TTC549 (cell line): Measurements from ENCODE around the gene MBNL2.

Experiments
- FAIRE-seq: peaks from 2 replicates; lab custom pipeline; 2012; peaks lifted over from hg19 to GRCh38; lab: Jason Lieb, UNC

Gene MBNL2

GRCh38 chr13:97429681-97430081 is 207.5 kb downstream of the MBNL2 start:
- no peak for FAIRE-seq

GRCh38 chr13:97430296-97430695 is 208.2 kb downstream of the MBNL2 start:
- FAIRE-seq, result no peak

- FAIRE-seq, result no peak
These were observed 209.1 kb downstream of the MBNL2 start for GRCh38 chr13:97431171-97431764.

DNA sequence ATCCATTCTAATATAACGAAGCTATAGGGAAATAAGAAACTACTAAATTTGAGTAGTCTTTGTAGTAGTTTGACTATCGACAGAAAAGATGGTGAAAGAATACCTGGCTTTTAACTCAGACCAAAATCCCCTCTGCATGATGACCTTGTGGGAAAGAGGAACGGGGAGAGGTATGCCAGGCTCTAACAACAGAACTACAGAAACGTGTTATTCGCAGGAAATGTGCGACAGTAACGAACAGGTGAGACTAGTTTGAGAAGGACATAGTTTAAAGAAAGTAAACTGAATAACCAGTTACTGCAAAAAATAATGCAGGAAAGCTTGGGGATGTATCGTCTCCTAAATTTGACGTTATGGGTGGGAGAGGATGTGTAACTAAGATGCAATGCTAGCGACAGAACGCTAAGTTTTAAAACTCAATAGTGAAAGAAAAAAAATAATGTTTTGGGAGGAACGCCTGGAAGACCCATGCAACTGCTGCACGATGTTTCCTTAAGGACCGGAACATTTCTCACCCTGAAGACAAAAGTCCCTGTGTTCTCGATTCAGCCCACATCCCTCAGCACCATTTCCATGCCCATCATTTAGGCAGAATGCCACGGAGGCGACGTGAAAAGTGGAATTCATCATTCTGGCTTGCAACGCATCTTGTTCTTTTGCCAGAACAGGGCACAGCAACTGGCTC is 210.2 kb downstream of the MBNL2 start:
- no peak for FAIRE-seq

DNA sequence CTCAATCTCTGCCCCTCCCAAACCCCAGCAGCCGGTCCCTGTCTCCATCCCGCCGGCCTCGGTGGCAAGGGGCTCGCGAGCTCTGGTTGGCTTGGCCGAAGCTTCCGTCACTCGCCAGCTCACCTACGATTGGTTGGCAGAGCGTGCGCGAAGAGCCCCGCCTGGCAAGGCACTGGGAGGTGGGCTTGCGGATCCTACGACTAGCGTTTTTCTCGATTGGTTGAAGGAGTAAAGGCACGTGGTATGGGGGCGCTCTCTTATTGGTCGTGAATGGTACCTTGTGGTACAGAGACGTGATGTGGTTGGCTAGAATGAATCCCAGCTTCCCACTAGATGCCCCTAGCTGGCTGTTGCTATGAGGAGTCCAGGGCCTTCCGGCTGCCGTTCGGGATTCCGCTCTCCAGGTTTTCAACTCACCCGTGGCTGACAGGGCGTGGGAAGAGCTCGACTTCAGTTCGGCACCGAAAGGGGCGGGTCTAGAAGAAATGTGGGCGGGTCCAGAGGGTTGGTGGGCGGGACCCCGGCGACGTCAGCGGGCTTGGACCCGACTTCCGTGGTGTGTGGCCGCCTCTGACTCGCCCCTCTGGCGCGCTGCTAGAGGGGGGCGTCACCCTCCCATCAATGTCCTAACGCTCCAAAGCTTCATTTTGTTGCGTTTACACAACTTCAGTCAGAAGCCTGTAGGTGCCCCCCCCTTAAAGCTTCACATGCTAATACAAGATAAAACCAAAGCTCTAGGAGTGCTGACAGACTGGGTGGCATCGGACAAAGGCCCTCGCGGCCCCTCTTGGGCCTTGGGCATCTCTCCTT is 211.0 kb downstream of the MBNL2 start:
- peak; percentile 98 for FAIRE-seq

DNA sequence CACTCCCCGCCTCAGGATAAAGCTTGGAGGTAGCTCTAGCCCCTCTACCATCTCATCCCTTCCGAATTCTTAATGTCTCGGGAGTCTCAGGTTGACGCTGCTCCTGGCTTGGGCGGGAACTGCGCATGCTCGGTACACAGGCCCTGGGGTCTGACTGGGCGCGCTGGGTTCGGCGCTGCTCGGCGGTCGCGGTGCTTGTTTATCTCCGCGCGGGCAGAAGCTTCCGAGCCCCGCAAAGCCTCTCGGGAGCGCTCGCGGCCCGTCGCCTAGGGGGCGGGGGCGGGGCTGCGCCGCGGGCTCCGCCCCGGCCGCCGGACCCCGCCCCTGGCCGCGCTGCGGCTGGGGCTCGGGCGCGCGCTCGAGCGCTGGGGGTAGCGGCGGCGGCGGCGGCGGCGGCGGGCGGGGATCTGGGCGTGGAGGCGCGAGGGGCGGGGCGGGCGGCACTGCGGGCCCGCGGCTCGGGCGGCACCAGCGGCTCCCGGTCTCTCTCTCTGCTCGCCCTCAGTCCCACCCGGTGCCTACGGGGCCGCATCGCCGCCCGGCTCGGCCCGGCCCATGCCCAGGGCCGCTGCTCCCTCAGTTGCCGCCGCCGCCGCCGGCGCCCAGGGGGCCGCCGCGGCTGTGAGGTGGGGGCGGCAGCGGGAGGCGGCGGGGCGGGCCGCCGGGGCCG is 211.7 kb downstream of the MBNL2 start, which contains the start of gene RAP2A:
Gene RAP2A, plus strand, starts transcription at position 443 of the 670 bp plus-strand sequence. CDS start 302 bp downstream, outside the sequence.
- FAIRE-seq, result no peak

DNA sequence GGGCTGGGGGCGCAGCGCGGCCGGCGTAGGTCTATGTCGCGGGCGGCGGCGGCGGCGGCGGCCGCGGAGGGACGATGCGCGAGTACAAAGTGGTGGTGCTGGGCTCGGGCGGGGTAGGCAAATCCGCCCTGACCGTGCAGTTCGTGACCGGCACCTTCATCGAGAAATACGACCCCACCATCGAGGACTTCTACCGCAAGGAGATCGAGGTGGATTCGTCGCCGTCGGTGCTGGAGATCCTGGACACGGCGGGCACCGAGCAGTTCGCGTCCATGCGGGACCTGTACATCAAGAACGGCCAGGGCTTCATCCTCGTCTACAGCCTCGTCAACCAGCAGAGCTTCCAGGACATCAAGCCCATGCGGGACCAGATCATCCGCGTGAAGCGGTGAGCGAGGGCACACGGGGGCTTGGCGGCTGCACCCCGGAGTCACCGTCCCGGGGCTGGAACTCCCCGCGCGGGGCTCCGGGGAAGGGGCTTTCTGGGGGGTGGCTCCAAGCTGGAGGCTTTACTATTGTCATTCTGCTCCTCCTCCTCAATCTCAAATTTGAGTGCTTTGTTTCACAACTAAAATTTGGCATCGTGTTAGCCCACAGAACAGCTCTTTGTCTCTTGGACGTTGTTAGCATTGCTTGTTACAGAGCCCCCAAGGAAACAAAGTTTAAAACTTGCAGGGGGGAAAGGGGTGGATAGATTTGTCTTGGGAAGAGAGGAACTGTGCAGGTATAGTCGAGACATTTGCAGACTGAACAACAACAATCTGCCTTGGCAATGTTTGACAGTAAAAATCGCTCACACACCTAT is 212.5 kb downstream of the MBNL2 start:
- no peak for FAIRE-seq

DNA sequence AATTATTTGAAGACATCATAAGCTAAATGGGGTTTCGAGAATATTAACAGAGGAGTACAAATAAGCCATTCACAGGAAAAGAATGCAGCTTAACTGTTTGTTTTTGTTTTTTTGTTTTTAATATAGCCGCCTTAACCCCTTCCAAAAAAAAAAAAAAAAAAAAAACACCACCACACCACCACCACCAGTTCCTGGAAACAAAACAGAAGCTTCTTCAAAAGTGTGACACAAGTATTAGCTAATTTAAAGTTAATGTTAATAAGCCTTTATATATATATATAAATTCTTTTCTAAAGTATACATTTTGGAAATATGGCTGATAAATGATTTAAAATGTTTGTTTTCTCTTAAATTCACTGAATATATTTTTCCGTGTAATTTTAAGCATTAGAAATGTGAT is 213.2 kb downstream of the MBNL2 start:
- no peak for FAIRE-seq

GRCh38 chr13:97435794-97436193 is 213.7 kb downstream of the MBNL2 start:
- FAIRE-seq, result no peak

DNA sequence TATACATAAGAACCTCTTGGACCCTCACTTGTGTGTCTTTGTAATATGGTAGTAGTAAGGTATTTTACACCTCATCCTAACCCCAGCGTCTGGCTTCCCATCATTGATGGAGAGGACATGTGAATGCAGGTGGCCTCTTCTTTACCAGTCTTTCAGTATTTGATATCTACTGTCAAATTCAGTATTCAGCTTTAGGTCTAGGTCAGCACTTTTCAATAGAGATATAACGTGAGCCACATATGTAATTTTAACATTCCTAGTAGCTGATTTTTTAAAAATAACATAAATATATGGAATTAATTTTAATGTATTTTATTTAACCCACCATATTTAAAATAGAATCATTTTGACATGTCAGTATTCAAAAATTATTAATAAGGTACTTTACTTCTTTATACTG is 214.7 kb downstream of the MBNL2 start:
- FAIRE-seq, result no peak

- FAIRE-seq, result no peak
These were observed 215.6 kb downstream of the MBNL2 start for GRCh38 chr13:97437729-97438128.

DNA sequence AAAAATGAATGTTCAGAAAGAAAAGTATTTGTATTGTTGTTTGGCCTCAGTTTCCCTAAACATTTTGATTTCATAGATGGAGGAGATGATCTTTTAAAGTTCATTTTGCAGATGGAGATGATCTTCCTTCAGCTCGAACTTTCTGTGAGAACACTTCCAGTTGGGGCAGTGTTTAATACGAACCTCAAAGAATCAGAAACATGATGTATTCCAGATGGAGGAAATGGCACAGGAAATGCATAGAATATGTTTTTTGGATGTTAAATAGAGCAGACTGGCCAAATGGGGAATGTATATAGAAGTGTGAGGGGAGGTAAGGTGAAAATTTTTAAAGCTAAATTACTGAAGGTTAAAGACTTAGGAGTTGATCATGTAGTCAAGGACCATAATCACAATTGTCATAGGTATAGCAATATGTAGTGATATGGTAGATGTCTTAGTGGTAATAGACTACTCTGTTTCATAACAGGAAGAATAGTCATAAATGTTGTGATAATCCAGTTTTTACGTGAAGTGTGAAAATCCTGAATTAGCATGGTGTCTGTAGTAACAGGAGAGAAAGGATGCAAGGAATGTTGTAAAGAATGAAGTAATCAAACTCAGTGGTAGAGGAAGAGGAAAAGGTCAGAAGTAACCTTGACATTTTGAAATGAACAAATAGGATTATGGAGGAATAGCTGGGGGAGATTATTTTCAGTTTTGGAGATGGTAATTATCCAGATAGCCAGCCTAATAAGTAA is 216.9 kb downstream of the MBNL2 start:
- FAIRE-seq, result no peak

GRCh38 chr13:97440598-97441170 is 218.6 kb downstream of the MBNL2 start:
- FAIRE-seq, result no peak

- FAIRE-seq, result no peak
These were observed 219.2 kb downstream of the MBNL2 start for GRCh38 chr13:97441368-97441767.
